ENCODE results near the gene HDGFL1.

The HDGFL1 gene

DNA sequence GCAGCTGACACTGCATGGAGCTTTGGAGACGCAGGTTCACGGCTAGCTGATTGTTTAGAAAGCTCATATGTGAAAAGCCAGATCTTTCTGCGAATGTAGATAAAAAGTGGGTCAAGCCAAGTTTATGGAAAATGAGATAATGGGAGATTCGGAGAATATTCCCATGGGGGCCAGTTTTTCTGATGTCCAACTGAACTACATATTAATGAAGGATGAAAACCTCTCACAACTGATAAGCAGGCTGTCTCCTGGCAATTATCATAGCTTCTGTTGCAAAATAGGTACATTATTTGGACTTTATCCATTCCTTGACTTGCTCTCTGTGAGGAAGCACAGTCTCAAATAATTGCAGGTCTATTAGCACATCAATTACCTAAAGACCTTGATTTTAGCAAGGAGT, 21.1 kb downstream of the HDGFL1 start:
- DNase-seq (ENCODE audit: low read depth in 2 of 2): no peak

GRCh38 chr6:22593895-22594294, 24.5 kb downstream of the HDGFL1 start:
- DNase-seq (ENCODE audit: low read depth in 2 of 2): no peak

DNA sequence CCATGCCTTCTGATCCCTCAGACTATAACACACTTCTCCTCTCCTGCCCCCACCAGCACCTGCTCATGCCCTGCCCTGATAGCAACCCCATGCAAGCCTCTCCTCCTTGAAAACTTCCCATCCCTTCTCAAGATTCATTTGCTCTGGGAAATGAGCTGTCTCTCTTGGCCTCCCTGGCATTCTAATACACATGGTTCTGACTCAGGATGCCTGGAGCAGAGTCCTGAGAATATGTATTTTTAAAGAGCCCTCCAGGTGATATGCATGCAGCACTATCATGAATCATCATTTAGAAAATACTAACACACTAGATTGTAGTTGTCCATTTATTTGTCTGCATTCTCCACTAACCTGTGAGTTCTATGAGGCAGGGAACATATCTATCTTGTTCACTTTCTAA, 26.6 kb downstream of the HDGFL1 start:
- DNase-seq (ENCODE audit: low read depth in 2 of 2): no peak

DNA sequence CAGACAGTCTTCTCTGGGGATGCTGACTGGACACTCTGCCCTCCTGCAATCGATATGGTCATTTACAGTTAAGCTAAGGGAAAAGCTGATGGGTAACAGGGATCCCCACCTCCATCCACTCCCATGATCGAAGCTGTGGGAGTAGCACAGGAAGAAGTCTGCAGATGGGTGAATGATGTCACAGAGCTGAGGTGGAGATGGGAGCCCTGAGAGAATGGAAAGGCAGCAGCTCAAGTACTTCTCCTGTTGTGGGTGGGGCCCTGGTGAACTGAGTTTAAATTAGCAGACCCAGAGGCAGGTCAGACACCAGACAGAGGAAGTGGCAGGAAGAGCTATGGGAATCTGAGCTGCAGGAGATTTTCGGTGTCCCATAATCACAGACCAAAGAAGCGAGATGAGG, 29.0 kb downstream of the HDGFL1 start:
- no peak for DNase-seq (ENCODE audit: low read depth in 2 of 2)

DNA sequence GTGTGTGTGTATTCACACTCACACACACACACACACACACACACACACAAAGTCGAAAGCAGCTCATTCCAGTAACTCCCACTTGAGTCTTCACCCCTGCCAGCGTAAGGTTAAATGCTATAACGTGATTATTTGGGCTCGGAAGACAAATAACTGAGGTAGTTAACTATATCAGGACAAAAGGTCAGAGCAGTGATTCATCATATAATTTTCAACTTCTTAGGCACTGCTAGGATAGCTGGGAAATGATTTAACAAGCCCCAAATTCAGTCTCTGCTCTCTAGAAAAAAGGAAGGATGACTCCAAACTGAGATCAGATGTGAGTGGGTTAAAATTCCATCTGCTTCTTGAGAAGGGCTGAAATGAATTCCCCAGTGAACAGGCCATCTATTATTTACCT, 30.7 kb downstream of the HDGFL1 start:
- DNase-seq (ENCODE audit: low read depth in 2 of 2): no peak

DNA sequence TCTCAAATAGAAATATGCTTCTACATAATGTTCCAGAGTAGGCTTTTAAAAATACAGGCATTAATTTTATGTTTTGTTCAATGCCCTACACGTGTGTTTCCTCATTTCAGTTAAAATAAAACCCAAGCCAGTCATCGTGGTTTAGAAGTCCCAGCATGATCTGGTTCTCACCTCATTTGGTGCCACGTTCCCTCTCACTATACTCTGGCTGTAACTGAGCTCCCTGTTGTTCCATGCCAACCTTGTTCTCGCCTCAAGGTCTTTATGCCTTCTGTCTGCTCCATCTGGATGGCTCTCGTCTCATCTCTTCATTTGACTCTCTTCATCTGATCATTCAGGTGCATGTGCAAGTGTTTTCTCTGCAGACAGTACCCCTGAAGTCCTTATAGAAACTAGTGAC, 32.6 kb downstream of the HDGFL1 start:
- no peak for DNase-seq (ENCODE audit: low read depth in 2 of 2)

DNA sequence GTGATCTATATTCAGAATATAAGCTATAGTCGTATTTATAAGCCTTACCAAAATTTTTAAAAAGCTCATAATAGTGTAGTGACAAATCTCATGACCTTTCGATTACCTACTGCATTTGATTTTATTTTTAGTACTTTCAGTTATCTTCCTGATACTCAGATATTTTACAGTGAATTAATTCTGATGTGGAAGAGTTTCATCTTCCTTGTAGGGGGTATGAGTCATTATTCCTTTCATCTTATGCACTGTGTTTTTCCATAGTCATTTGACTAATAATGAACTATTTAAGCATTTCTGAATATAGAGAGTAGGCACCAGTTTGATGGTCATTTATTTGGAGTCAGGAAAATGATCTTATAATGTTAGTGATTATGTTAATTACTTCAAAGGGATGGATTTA, 36.4 kb downstream of the HDGFL1 start:
- DNase-seq (ENCODE audit: low read depth in 2 of 2): no peak

DNA sequence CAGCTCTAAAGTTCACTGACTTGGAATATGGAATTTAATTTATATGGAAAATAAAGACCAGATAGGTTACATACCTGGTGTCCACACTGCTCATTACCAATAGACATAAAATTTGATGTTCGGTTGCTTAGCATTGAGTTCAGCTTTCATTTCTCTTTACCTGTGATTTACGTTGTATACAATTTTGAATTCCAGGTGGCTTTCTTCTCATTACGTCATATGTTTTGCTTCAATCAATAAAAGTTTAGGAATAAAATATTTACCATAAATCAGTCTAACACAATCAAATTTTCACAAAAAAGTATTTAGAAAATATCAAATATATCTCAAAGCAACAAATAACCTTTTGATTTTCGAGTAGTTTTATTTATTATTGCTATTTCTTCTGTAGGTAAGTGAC, 40.8 kb downstream of the HDGFL1 start:
- no peak for DNase-seq (ENCODE audit: low read depth in 2 of 2)

- DNase-seq (ENCODE audit: low read depth in 2 of 2): no peak
Measured at GRCh38 chr6:22612236-22612635, 42.9 kb downstream of the HDGFL1 start.

DNA sequence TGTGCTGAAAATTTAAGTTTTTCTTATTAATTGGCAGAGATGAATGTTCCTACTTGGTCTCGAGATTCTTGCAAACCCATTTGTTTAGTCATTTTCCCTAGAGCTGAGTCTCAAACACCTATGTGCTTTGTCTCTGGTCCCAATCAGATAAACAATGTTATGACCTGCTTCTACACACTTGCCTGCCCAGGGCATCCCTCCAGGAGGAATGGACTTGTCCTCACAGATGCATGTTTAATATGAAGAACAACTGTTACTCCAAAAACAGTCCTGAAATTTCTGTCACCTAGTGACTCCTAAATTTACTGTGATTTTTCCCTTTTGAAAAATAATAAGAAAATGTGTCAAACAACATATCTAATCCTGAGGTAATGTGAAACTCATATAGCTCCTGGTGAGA, 43.7 kb downstream of the HDGFL1 start:
- DNase-seq (ENCODE audit: low read depth in 2 of 2): no peak

GRCh38 chr6:22613695-22614094, 44.3 kb downstream of the HDGFL1 start:
- DNase-seq (ENCODE audit: low read depth in 2 of 2): no peak

DNA sequence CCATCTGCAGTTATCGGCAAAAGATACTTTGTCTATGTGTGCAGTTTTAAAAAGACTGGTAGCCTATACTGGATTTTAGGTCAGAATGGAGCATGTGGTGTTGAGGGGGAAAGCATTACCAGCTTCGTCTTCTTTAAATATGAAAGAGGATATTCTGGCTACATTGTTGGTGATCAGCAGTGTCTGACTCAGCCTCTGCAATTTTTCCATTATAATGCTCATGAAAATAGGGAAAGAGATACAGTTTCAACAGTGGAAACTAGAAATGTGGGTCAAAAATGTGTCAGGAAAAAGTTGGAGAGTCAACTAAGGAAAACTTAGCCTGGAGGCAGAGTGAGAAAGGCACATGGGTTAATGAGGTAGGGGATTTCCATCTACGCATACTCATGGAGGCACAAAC, 45.2 kb downstream of the HDGFL1 start:
- DNase-seq (ENCODE audit: low read depth in 2 of 2): no peak

GRCh38 chr6:22621028-22621427, 51.7 kb downstream of the HDGFL1 start:
- DNase-seq (ENCODE audit: low read depth in 2 of 2): no peak

All from stimulated activated CD4-positive, alpha-beta T cell treated with anti-CD3 and anti-CD28 coated beads, Interleukin-4, amount 100 ng/mL, for 48 hours (primary cell).